K562 (cell line): Measurements from ENCODE around the gene MYO18A.

Experiments used
- HDAC8 ChIP-seq: fragments of 450-650 bp; IDR thresholded peaks from 2 replicates; pipeline ENCODE4 v1.6.1; 2016; ENCODE audit warnings: mild to moderate bottlenecking, missing genetic modification characterization, moderate library complexity, missing compliant biosample characterization
- KLF1 ChIP-seq: fragments of 450-650 bp; IDR thresholded peaks from 2 replicates; pipeline ENCODE4 v1.6.1; 2016; ENCODE audit warnings: missing genetic modification characterization, missing compliant biosample characterization
- KLF16 ChIP-seq: IDR thresholded peaks from 2 replicates; pipeline ENCODE4 v1.6.1; 2016; ENCODE audit warnings: antibody characterized with exemption
- TAF1 ChIP-seq: IDR thresholded peaks from 2 replicates; pipeline ENCODE4 v1.6.1; 2011; ENCODE audit warnings: mild to moderate bottlenecking, low read length, moderate library complexity; ENCODE audit not compliant: insufficient read depth, control insufficient read depth, severe bottlenecking; ENCODE audit errors: extremely low read depth
- TEAD2 ChIP-seq: fragments of 450-650 bp; IDR thresholded peaks from 2 replicates; pipeline ENCODE4 v1.6.1; 2016; ENCODE audit warnings: missing genetic modification characterization, control low read depth, missing compliant biosample characterization
- ZNF274 ChIP-seq: IDR thresholded peaks from 2 replicates; pipeline ENCODE4 v1.6.1; 2011; ENCODE audit warnings: low read depth, mild to moderate bottlenecking, low read length, moderate library complexity, borderline replicate concordance
- ZNF764 ChIP-seq: fragments of 250-450 bp; sonication (Bioruptor Pico); IDR thresholded peaks from 2 replicates; pipeline ENCODE4 v1.4.0; 2020; ENCODE audit warnings: low read depth, mild to moderate bottlenecking, moderate library complexity
- TF ChIP-seq, protein P1 (sequence below), 3 experiments: IDR thresholded peaks in 2 of 3; conservative IDR thresholded peaks in 1 of 3; 2 replicates each; pipeline ENCODE4 v1.5.1; 2011 to 2012; ENCODE audit warnings: low read length in 3 of 3, mild to moderate bottlenecking in 3 of 3, control low read depth in 2 of 3, improper control_type of control experiment in 1 of 3, inconsistent platforms in 1 of 3, low read depth in 1 of 3, mixed read lengths in 1 of 3, moderate library complexity in 1 of 3; ENCODE audit not compliant: insufficient read depth in 2 of 3

DNA sequence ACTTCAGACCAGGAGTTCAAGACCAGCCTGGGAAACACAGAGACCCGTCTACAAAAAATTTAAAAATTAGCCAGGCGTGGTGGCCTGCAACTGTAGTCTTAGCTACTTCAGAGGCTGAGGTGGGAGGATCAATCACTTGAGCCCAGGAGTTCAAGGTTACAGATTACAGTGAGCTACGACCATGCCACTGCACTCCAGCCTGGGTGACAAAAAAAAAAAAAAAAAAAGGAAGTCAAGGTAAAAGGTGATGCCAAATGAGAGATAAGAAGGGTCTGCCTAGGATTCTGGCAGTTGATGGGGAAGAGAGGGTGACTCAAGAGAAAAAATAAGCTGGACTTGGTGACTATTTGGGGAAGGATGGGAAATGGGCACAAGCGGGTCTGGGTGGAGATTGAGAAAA lies 32.5 kb downstream of the MYO18A start:
- no peak for TF ChIP-seq ZNF764 (CRISPR knock-in tag)
- TF ChIP-seq, protein P1, sequence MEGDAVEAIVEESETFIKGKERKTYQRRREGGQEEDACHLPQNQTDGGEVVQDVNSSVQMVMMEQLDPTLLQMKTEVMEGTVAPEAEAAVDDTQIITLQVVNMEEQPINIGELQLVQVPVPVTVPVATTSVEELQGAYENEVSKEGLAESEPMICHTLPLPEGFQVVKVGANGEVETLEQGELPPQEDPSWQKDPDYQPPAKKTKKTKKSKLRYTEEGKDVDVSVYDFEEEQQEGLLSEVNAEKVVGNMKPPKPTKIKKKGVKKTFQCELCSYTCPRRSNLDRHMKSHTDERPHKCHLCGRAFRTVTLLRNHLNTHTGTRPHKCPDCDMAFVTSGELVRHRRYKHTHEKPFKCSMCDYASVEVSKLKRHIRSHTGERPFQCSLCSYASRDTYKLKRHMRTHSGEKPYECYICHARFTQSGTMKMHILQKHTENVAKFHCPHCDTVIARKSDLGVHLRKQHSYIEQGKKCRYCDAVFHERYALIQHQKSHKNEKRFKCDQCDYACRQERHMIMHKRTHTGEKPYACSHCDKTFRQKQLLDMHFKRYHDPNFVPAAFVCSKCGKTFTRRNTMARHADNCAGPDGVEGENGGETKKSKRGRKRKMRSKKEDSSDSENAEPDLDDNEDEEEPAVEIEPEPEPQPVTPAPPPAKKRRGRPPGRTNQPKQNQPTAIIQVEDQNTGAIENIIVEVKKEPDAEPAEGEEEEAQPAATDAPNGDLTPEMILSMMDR (IDR thresholded peaks at IDR 0.05 in 2 of 3, conservative IDR thresholded peaks at IDR 0.05 in 1 of 3; ENCODE audit: insufficient read depth in 2 of 3, low read depth in 1 of 3, low read length in 3 of 3), result no peak
- TF ChIP-seq TEAD2, result no peak
- TF ChIP-seq TAF1, result no peak
- no peak for TF ChIP-seq ZNF274
- no peak for TF ChIP-seq HDAC8 (tag)
- TF ChIP-seq KLF1 (tag), result no peak
- no peak for TF ChIP-seq KLF16
